SU-DHL-6 (cell line): ENCODE results near the gene IFNL2.

ENCODE experiments used
- CTCF ChIP-seq: fragments of 200-600 bp; sonication (generic); IDR thresholded peaks from one replicate; pipeline ENCODE4 v1.5.1; 2017; ENCODE audit warnings: antibody characterized with exemption, mild to moderate bottlenecking, low read length, moderate library complexity; ENCODE audit not compliant: insufficient read depth, poor library complexity, severe bottlenecking
- EZH2phosphoT487 ChIP-seq: fragments of 200-600 bp; sonication (generic), shearing (Covaris generic); conservative IDR thresholded peaks from 2 replicates; pipeline ENCODE4 v1.6.1; 2018; ENCODE audit warnings: mild to moderate bottlenecking, antibody characterized with exemption, low read length, moderate library complexity, mixed read lengths

GRCh38 chr19:39240421-39240820, 27.8 kb upstream of the IFNL2 start:
- no peak for TF ChIP-seq CTCF
- no peak for TF ChIP-seq EZH2phosphoT487
